HG02678 (cell line): ENCODE results near the gene HSD17B7.
"Not testable (repeated sequence)": the region's sequence is repeated elsewhere in the genome, so short reads cannot be mapped to it uniquely, and the experiment has no call there.

Source experiments
- ATAC-seq: cut with Tn5 transposase; IDR thresholded peaks from one replicate; pipeline ENCODE4 v1.9.1; 2021; ENCODE audit warnings: mild to moderate bottlenecking, moderate library complexity; ENCODE audit not compliant: unreplicated experiment

HSD17B7 gene

GRCh38 chr1:162807503-162807902 lies 17.0 kb downstream of the HSD17B7 start:
- not testable (repeated sequence) for ATAC-seq

GRCh38 chr1:162812357-162812756 lies 21.9 kb downstream of the HSD17B7 start:
- ATAC-seq = not testable (repeated sequence)

- ATAC-seq = not testable (repeated sequence)
These were observed 27.6 kb downstream of the HSD17B7 start for GRCh38 chr1:162818136-162818535.

- ATAC-seq = not testable (repeated sequence)
These were observed 28.2 kb downstream of the HSD17B7 start for GRCh38 chr1:162818666-162819065.

GRCh38 chr1:162822391-162823200 lies 32.1 kb downstream of the HSD17B7 start:
- ATAC-seq = peak; percentile 45

- ATAC-seq = no peak
These were observed 32.7 kb downstream of the HSD17B7 start for GRCh38 chr1:162823231-162823630.

- ATAC-seq = no peak
These were observed 33.4 kb downstream of the HSD17B7 start for GRCh38 chr1:162823771-162824525.

- ATAC-seq = no peak
These were observed 38.8 kb downstream of the HSD17B7 start for GRCh38 chr1:162829268-162829667.

- no peak for ATAC-seq
These were observed 42.0 kb downstream of the HSD17B7 start for GRCh38 chr1:162832470-162832869.

- peak; percentile 82 for ATAC-seq
These were observed 44.8 kb downstream of the HSD17B7 start for GRCh38 chr1:162835157-162835899.

GRCh38 chr1:162838863-162839262 lies 48.4 kb downstream of the HSD17B7 start:
- no peak for ATAC-seq

- no peak for ATAC-seq
These were observed 49.8 kb downstream of the HSD17B7 start for GRCh38 chr1:162840250-162840839.

- ATAC-seq = no peak
These were observed 53.7 kb downstream of the HSD17B7 start for GRCh38 chr1:162844153-162844552.

GRCh38 chr1:162846256-162847212 lies 56.0 kb downstream of the HSD17B7 start:
- no peak for ATAC-seq

GRCh38 chr1:162847839-162848453 lies 57.4 kb downstream of the HSD17B7 start:
- peak; percentile 62 for ATAC-seq

GRCh38 chr1:162849711-162850110 lies 59.2 kb downstream of the HSD17B7 start:
- no peak for ATAC-seq

- ATAC-seq = no peak
These were observed 60.8 kb downstream of the HSD17B7 start for GRCh38 chr1:162851341-162851740.

- peak; percentile 90 for ATAC-seq
These were observed 63.9 kb downstream of the HSD17B7 start for GRCh38 chr1:162854245-162854882.
